ENCODE results near the gene USP37.

The USP37 gene

GRCh38 chr2:218508299-218508698, 59.9 kb downstream of the USP37 start:
- 0 out of 2 replicates have a peak, but pooled peaks cover 3% of the 10 kb centered on the region for H4K20me1 ChIP-seq (ENCODE audit: insufficient read depth, low read length)
- peaks cover 7% of the 10 kb centered on the region; the same call in 1 of the 2 replicates for H3K79me2 ChIP-seq (ENCODE audit: insufficient read depth, low read length)
- no peak for TF ChIP-seq EZH2 (IDR thresholded peaks at IDR 0.05; ENCODE audit: borderline replicate concordance, low read depth, low read length, severe bottlenecking)
- TF ChIP-seq, protein P1, sequence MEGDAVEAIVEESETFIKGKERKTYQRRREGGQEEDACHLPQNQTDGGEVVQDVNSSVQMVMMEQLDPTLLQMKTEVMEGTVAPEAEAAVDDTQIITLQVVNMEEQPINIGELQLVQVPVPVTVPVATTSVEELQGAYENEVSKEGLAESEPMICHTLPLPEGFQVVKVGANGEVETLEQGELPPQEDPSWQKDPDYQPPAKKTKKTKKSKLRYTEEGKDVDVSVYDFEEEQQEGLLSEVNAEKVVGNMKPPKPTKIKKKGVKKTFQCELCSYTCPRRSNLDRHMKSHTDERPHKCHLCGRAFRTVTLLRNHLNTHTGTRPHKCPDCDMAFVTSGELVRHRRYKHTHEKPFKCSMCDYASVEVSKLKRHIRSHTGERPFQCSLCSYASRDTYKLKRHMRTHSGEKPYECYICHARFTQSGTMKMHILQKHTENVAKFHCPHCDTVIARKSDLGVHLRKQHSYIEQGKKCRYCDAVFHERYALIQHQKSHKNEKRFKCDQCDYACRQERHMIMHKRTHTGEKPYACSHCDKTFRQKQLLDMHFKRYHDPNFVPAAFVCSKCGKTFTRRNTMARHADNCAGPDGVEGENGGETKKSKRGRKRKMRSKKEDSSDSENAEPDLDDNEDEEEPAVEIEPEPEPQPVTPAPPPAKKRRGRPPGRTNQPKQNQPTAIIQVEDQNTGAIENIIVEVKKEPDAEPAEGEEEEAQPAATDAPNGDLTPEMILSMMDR (IDR thresholded peaks at IDR 0.05; ENCODE audit: borderline replicate concordance, extremely low read depth, low read length, poor library complexity, severe bottlenecking): no peak
- H3K4me1 ChIP-seq (ENCODE audit: insufficient read depth, low read length): no peaks in the 10 kb centered on the region
- H3K27ac ChIP-seq (ENCODE audit: low read length): no peak overlapping the region
- H3K27me3 ChIP-seq (ENCODE audit: insufficient read depth, low read length, poor library complexity): no peaks in the 10 kb centered on the region
- no peak overlapping the region for H2AFZ ChIP-seq (ENCODE audit: low read depth, low read length)
- no peak overlapping the region for H3K4me3 ChIP-seq (ENCODE audit: low read depth in 1 of 2, low read length in 2 of 2)
- ATAC-seq (ENCODE audit: insufficient read depth, low read depth): no peak
- H3K9me3 ChIP-seq (ENCODE audit: insufficient read depth, low read length, severe bottlenecking): no peaks in the 10 kb centered on the region
- DNase-seq: no peak
- H3K9ac ChIP-seq (ENCODE audit: low read depth, low read length): no peak overlapping the region
- peaks cover 73% of the 10 kb centered on the region for H3K36me3 ChIP-seq (ENCODE audit: insufficient read depth, low read length)
- H3K4me2 ChIP-seq (ENCODE audit: insufficient read depth, low read length): no peak overlapping the region

GRCh38 chr2:218505754-218506371, 62.3 kb downstream of the USP37 start:
- ATAC-seq (ENCODE audit: insufficient read depth, low read depth) (no peak), DNase-seq (no peak)
- H3K36me3 ChIP-seq (ENCODE audit: insufficient read depth, low read length): peaks cover 85% of the 10 kb centered on the region
- H3K9ac ChIP-seq (ENCODE audit: low read depth, low read length): no peak overlapping the region
- H3K79me2 ChIP-seq (ENCODE audit: insufficient read depth, low read length): 0 out of 2 replicates have a peak, but pooled peaks cover 2% of the 10 kb centered on the region
- H3K9me3 ChIP-seq (ENCODE audit: insufficient read depth, low read length, severe bottlenecking): no peaks in the 10 kb centered on the region
- no peak overlapping the region for H3K27ac ChIP-seq (ENCODE audit: low read length)
- TF ChIP-seq EZH2 (IDR thresholded peaks at IDR 0.05; ENCODE audit: borderline replicate concordance, low read depth, low read length, severe bottlenecking): no peak
- TF ChIP-seq, protein P1 (IDR thresholded peaks at IDR 0.05; ENCODE audit: borderline replicate concordance, extremely low read depth, low read length, poor library complexity, severe bottlenecking): no peak
- no peak overlapping the region for H3K4me3 ChIP-seq (ENCODE audit: low read depth in 1 of 2, low read length in 2 of 2)
- no peaks in the 10 kb centered on the region for H3K4me1 ChIP-seq (ENCODE audit: insufficient read depth, low read length)
- H2AFZ ChIP-seq (ENCODE audit: low read depth, low read length): no peak overlapping the region
- 0 out of 2 replicates have a peak, but pooled peaks cover 3% of the 10 kb centered on the region for H4K20me1 ChIP-seq (ENCODE audit: insufficient read depth, low read length)
- H3K4me2 ChIP-seq (ENCODE audit: insufficient read depth, low read length): no peak overlapping the region
- H3K27me3 ChIP-seq (ENCODE audit: insufficient read depth, low read length, poor library complexity): no peaks in the 10 kb centered on the region

GRCh38 chr2:218501665-218502064, 66.5 kb downstream of the USP37 start:
- H2AFZ ChIP-seq (ENCODE audit: low read depth, low read length): no peak overlapping the region
- TF ChIP-seq, protein P1 (IDR thresholded peaks at IDR 0.05; ENCODE audit: borderline replicate concordance, extremely low read depth, low read length, poor library complexity, severe bottlenecking): no peak
- TF ChIP-seq EZH2 (IDR thresholded peaks at IDR 0.05; ENCODE audit: borderline replicate concordance, low read depth, low read length, severe bottlenecking): no peak
- H3K27me3 ChIP-seq (ENCODE audit: insufficient read depth, low read length, poor library complexity): no peaks in the 10 kb centered on the region
- H3K4me3 ChIP-seq (ENCODE audit: low read depth in 1 of 2, low read length in 2 of 2): no peak overlapping the region
- no peak for ATAC-seq (ENCODE audit: insufficient read depth, low read depth)
- H3K27ac ChIP-seq (ENCODE audit: low read length): no peak overlapping the region
- peaks cover 79% of the 10 kb centered on the region for H3K36me3 ChIP-seq (ENCODE audit: insufficient read depth, low read length)
- no peaks in the 10 kb centered on the region for H3K4me1 ChIP-seq (ENCODE audit: insufficient read depth, low read length)
- H3K79me2 ChIP-seq (ENCODE audit: insufficient read depth, low read length): no peaks in the 10 kb centered on the region
- H4K20me1 ChIP-seq (ENCODE audit: insufficient read depth, low read length): 0 out of 2 replicates have a peak, but pooled peaks cover 3% of the 10 kb centered on the region
- no peak for DNase-seq
- H3K4me2 ChIP-seq (ENCODE audit: insufficient read depth, low read length): no peak overlapping the region
- H3K9me3 ChIP-seq (ENCODE audit: insufficient read depth, low read length, severe bottlenecking): no peaks in the 10 kb centered on the region
- H3K9ac ChIP-seq (ENCODE audit: low read depth, low read length): no peak overlapping the region

Measured in DND-41 (cell line).